ENCODE data around the gene TSC22D1.
"Not testable (repeated sequence)": the region's sequence is repeated elsewhere in the genome, so short reads cannot be mapped to it uniquely, and the experiment has no call there.

TSC22D1 gene

DNA sequence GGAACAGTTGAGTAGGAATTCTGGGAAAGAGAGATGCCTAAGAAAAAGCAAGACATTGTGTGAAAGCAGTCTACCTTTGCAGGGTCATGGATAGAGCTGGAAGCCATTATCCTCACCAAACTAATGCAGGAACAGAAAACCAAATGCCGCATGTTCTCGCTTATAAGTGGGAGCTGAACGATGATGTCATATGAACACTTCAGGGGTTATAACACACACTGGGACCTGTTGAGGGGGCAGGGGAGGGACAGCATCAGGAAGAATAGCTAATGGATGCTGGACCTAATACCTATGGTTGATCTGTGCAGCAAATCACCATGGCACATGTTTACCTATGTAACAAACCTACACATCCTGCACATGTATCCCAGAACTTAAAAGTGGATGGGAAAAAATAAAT lies 69.9 kb downstream of the TSC22D1 start:
- DNase-seq (ENCODE audit: low read depth in 2 of 2) = no peak

DNA sequence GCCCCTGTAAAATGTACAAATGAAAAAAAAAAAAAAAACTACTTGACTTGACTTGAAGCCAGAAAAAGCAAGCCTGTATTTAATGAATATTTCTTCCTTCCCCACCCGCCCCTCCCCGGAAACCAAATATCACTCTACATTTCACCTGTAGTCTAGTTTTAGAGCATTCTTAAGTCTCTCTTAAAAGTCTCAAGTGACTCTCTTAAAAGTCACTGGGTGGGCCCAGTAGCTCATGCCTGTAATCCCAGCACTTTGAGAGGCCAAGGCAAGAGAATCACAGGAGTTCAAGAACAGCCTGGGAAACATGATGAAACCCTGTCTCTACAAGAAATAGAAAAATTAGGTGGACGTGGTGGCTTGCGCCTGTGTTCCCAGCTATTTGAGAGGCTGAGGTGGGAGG lies 72.0 kb downstream of the TSC22D1 start:
- DNase-seq (ENCODE audit: low read depth in 2 of 2) = peak in 1 of 2 experiments; percentile 6

DNA sequence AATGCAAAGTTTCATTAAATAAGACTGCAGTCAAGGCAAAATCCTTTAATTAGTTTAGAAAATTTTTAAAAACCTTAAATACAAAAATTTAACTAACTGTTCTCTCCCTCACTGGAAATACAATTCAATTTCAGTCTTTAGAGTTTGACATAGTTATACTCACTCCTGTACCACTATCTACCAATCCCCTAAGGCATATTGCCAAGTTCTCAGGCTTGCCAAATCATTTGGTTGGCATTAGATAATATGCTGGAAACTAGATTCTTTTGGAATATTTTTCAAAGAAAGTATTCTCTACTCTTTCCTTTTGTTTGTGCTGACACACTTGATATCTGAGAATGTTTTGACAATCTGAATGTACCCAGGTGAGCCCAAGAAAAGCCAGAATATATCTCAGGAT lies 77.2 kb downstream of the TSC22D1 start:
- DNase-seq (ENCODE audit: low read depth in 2 of 2) = no peak

DNA sequence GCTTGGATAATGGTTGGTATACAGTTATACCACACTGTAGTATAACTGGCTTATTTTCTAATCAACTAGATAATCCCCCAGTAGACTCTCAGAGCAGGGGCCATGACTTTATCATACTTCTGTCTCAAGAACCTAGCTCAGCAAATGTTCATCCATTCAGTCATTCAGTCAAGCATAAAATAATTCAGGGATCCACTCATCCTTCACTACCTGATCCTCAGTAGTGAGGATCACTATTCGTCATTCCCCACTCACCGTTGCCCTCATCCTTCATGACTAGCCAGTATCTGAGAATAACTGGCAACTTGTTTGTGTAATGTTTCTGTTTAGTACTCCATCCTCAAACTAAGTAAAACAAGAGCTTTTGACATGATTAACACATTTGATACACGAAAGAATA lies 77.6 kb downstream of the TSC22D1 start:
- no peak for DNase-seq (ENCODE audit: low read depth in 2 of 2)

DNA sequence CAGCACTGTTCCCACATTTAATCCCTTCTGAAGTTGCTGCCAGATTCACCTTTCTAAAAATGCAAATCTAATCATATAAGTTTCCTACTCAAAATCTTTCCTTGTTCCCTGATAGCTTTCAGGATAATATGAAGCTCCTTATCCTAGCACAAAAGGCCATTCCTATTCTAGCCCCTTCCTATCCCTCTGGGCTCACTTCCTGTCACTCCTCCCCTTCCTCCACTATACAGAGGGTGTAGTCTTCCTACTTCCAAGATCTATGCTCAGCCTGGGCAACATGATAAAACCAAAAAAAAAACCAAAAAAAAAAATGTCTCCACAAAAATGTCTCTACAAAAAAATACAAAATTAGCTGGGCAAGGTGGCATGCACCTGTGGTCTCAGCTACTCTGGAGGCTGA lies 78.3 kb downstream of the TSC22D1 start:
- DNase-seq (ENCODE audit: low read depth in 2 of 2) = no peak

DNA sequence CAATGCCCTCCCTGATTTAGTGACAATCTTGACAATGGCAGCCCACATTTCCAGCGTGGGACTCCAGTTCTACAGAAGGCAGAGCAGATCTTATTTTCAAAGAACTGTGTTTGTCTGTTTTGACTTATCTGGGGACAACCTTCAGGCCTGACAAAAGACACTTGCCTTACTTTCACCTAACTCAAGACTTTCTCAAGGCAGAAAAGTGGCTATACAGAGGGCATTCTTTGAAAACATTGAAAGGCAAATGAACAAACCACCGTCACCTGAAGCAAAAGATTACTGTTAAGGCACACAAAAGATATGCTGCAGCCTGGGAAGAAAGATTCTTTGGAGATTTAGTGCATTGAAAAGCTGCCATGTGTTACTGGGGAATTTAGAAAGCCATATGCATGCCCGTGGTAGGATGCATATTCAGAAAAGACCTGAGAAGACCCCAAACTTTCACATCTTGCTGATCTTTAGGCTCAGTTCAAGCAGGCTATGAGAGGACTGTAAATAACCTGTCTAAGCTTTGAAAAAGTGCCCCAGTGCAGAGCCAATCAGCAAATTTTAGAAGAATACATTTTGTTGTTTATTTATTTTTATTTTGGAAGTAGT lies 82.8 kb downstream of the TSC22D1 start:
- DNase-seq (ENCODE audit: low read depth in 2 of 2) = no peak

DNA sequence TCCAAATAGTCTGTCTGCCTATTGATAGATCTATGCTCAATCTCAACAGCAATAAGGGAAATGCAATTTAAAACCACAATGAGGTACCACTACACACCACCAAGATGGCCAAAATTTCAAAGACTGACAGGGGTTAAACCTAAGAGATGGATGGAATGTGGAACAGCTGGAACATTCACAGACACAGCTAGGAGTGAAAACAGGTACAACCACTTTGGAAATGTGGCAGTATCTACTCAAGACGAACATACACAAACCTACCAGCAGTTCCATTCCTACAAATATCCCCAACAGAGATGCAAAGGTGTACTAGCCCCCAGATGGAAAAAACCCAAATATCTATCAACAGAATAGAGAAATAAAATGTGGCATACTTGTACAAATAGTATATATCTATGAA lies 86.4 kb downstream of the TSC22D1 start:
- no peak for DNase-seq (ENCODE audit: low read depth in 2 of 2)

DNA sequence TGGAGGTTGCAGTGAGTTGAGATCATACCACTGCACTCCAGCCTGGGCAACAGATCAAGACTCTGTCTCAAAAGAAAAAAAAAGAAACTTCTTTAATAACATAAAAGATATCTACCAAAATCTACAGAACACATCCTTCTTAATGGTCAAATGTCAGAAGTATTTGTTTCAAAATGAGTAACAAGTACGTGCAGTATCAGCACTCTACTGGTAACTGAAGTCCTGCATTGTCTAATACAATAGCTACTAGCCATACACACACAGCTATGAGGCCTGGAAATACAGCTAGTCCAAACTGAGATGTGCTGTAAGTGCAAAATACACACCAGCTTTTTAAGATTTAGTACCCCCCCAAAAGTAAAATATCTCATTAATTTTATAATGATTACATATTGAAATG lies 88.1 kb downstream of the TSC22D1 start:
- DNase-seq (ENCODE audit: low read depth in 2 of 2) = no peak

DNA sequence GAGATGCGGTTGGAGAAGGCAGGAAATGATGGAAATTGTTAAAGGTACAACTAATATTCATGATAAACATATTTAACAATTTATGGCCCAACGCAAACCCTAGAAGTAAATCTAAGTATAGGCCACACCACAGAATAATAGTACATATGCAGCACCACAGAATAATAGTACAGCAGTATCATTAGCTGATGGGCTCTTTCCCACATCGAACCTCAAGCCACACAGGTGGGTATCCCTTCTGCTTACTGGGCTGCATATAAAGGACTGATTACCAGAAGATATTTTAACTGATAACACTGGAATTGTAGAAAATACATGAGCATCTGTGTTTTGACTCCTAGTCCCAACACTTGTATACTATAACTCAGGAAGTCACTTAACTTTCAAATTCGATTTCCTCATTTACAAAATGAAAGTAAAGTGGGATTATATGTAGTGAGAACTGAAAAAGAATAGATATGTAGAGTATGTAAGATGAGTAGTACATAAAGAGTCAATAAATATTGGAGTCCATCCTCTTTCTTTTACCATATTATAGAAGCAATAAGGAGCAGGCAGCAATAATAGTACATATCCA lies 91.5 kb downstream of the TSC22D1 start:
- no peak for DNase-seq (ENCODE audit: low read depth in 2 of 2)

DNA sequence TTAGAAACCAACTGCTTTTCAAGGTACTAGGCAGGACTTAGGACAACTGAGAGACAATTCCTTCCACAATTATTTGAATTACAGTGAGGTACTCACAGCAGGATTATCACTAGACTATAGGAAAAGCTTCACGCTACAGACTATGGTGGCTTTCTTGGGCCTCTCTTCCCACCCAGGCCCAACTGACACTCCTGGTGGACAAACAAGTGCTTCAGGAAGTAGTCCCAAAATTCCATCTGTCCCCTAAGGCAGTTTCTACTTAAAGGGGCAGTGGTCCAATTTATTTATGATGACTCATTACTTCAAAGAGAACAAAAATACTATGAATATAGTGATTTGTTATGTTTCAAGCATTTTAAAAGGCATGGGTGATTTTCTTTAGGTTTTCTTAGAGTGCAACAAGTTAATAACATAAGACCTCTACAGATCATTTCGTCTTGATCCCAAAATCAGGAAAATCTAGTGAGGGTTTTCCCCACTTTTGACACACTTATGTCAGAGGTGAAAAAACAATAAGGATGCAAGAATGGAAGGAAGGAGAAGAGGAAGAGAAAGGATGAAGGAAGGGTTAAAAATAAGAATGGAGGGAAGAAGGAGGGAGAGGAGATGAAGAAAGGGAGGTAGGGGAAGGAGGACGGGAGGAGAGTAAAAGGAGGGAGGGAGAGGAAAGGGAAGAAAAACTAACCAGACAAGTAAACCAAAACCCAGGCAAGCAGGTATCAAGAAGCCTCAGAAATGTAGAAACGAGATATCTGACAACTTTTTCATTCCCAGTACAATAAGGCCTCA lies 101.8 kb downstream of the TSC22D1 start:
- no peak for DNase-seq (ENCODE audit: low read depth in 2 of 2)

DNA sequence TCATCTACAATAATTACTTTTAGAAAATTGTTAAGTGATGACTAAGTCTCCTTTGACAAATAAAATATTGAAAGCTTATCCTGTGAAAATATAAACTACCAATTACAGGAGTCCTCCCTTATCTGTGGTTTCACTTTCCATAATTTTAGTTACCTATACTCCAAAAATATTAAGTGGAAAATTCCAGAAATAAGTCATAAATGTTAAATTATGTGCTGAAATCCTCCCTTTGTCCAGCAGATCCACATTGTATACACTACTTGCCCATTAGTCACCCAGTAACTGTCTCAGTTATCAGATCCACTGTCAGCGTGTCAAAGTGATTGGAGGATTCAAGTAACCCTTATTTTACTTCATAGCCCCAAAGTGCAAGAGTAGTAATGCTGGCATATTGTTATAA lies 104.4 kb downstream of the TSC22D1 start:
- peak; percentile 10 to 11 for DNase-seq (ENCODE audit: low read depth in 2 of 2)

DNA sequence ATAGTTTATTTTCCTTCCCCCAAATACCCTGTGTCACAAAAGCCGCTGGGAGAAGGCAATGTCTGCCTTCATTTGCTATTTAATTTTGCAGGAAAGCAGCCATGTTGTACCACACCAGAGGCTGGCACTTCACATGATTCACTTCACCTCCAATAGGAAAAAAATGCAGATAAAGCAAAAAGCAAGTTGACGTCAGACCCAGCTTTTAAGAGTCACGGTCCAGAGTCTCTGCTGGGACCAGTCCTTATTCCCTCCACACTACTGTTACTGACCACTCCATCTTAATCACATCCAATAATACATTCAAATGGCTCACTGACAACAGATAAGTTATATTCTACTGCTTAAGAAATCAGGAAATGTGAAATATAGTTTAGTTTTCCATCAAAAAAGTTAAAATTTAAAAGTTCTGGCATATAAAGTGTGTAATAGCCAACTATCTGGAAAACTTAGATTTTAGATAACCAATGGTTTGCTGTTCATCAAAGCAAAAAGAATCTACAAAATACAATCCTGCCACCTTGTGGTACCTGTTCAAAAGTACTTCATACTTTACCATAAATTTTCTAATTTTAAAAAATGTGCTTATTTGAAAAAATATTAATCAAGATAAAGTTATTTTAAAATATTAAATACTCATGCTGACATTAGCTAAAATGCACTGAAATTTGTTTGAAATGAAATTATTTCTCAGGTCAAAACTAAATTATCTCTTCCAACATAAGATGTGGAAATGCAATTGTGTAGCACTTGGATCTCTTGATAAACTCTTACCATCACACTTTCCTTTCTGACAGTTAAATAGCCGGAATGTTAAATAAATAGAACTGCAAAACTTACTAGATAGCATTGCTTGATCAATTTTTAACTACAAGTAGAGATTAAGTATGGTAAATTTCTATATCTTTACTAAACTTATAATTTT lies 105.2 kb downstream of the TSC22D1 start:
- DNase-seq (ENCODE audit: low read depth in 2 of 2) = peak in 1 of 2 experiments; percentile 8

DNA sequence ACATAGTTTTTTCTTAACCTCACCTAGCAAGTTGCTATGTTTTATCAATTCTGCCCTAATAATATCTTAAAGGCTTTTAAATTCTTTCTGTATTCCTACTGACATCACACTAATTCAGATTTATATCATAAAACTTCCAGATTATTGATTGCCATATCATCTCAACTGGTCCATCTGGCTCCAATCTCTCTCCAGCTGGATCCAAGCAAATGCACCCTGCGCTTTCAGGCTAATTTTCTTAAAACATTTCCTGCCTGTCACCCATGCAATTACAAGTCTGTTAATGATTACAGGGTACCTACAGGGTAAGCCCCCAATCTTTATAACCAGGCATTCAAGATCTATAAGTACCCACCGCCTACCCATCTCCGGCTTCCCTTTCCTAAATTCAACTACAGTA lies 107.3 kb downstream of the TSC22D1 start:
- DNase-seq (ENCODE audit: low read depth in 2 of 2) = no peak

DNA sequence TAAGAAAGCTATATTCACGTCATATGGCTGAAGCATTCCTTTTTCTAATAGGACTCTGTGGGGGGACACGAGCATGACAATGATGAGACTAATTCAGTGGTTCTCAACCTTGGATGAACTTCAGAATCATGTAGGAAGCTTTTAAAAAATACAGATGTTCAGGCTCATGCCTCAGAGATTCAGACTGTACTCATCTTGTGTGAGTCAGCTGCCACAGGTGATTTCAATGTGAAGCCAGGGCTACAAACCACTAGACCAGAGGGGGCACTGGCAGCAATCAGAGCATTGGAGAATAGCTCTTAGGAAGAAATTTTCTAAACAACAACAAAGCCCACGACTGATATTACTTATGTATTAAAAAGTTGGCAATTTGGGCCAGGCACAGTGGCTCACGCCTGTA lies 110.8 kb downstream of the TSC22D1 start:
- peak in 1 of 2 experiments; percentile 3 for DNase-seq (ENCODE audit: low read depth in 2 of 2)

DNA sequence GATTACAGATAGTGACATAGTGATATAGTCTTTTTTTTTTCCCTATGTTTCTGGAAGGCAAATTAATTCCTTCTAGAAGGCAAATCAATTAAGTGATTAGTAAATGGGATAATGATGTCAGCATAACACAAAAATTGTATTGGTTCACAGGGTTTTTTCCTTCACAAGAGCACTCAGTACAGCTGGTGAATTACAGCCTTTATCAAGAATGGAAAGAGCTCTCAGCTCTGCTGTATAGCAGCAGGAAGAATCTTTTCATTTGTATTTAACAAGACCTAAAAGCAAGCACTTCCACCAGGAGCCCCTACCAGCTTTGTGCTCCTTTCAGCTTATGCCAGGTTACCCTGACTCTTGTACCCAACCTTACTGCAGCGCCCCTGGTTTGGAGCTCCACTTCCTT lies 111.7 kb downstream of the TSC22D1 start:
- no peak for DNase-seq (ENCODE audit: low read depth in 2 of 2)

DNA sequence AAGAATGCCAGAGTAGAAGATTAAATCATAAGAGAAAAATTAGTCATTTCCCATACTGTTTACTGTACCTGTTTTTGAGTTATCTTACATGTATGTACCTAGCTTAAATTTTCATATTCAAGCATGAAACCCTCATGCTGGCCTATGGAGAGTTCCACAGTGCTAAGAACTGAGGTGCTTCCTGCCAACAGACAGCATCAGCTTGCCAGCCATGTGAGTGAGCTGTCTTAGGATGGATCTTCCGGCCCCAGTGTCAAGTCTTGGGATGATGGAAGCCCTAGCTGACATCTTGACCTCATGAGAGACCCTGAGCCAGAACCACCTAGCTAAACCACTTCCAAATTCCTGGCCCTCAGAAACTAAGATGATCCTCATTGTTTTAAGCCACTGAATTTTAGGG lies 112.4 kb downstream of the TSC22D1 start:
- no peak for DNase-seq (ENCODE audit: low read depth in 2 of 2)

DNA sequence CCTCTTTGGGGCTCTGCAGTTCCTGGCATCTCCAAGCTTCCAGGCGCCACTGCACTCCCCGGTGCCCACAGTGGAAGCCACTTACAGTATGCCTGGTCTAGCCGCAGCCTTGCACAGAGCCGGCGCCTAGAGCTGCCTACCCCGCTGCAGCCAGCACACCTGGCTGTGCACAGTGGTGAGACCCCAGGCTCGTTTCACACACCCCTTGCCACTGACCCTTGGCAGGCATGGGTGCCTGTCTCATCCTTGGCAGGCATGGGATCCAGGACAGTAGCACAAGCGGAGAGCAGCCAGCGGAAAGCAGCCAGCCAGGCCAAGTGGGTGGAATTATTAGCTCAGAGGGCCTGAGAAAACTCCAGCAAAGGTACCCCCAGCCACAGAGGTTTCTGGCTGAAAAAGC lies 116.5 kb downstream of the TSC22D1 start:
- DNase-seq (ENCODE audit: low read depth in 2 of 2) = no peak

DNA sequence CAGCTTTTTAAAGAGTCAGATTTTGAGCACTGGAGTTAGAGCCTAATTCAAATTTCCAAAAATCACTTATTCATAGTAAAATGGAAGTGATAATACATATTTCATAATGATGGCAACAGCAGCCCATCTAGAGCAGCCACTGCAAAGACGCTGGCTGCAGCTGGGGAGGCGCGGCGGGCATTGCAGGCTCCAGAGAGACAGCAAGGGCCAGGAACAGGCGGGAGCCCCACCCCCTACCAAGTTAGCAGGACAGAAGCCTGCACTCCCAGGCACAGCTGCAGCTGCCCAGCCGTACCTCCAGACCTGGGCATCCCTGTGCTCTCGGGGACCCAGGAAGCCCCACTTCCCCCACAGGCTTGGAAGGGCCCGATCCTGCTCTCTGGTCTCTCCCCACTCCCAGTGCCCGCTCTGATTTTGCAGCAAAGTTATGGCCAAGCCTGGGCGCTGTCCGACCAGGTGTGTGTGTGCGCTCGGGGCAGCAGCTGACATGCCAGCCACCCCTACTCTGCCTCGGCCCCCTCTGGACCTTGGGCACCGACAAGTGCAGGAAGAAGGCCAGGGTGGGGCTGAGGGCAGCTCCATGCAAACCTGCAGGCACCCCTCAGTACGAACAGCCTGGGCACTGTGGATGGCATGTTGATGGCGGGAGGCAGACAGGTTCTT lies 117.7 kb downstream of the TSC22D1 start:
- DNase-seq (ENCODE audit: low read depth in 2 of 2) = no peak

DNA sequence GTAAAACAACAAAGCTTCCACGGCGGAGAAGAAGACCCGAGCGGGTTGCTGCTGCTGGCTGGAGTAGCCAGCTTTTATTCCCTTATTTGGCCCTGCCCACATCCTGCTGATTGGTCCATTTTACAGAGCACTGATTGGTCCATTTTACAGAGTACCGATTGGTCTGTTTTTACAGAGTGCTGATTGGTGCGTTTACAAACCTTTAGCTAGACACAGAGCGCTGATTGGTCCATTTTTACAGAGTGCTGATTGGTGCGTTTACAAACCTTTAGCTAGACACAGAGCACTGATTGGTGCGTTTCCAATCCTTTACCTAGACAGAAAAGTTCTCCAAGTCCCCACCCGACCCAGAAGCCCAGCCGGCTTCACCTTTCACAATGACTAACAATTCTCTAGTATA lies 119.9 kb downstream of the TSC22D1 start:
- DNase-seq (ENCODE audit: low read depth in 2 of 2) = not testable (repeated sequence)

DNA sequence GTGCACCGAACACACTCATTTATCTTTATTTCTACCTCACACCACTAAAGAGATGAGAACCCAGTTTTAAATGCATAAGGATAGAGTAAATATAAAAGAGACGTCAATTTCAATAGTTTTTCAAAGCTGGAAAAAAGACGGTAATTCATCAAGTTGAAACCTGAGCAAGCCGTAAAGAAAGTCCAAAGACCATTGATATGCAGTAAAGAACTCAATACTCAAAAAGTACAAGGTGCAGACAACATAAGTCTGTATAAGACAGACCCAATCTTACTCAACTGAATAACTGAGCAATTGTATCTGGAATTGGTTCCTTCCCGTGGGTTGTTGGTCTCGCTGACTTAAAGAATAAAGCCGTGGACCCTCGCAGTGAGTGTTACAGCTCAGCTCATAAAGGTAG lies 120.4 kb downstream of the TSC22D1 start:
- DNase-seq (ENCODE audit: low read depth in 2 of 2) = no peak

DNA sequence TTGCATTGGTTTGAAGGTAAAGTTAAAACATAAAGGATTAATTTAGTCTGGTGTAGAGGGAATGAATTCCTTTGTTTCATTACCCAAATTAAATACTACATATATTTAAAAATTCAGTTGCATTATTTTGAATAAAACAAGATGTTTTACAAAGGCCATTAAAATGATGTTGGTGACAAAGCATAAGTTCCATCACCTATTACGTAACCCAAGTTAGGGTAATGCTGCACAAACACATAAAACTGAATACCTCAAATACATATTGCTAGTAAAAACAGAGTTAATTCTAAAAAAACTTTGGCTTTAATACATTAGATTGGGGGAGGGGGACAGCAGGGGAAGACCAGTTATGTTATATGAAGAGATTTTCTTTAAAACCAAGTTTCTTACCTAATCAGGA lies 122.2 kb downstream of the TSC22D1 start:
- DNase-seq (ENCODE audit: low read depth in 2 of 2) = no peak

DNA sequence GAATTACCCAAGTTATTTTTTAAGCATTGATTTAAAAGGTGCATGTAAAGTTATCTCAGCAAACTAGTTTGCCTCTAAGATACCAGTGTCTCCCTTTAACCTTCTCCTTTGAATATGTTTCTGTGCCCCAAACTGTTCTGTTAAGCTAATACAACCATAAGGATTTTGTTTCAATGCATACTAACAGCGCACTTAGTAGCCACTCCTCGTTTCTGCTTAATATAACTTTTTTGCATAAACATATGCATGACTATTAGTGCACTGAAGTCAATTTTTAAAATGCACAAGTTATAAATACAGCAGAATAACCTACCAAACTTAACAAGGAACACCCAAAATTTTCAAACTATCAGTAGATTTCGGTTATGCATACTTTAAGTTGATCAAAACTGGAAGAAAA lies 123.1 kb downstream of the TSC22D1 start:
- DNase-seq (ENCODE audit: low read depth in 2 of 2) = no peak
